ENCODE measurements around the gene DICER1. TPM values are rescaled to one million over a fixed set of nuclear protein-coding genes. Genes with fewer than 3 reads are reported as not detected.
A peak's percentile ranks its signal among the peaks of the same experiment; 100 is the strongest.

DICER1 gene
- total RNA-seq, 2 donors from 2014 or later: 49.3 to 53.7 TPM

DNA sequence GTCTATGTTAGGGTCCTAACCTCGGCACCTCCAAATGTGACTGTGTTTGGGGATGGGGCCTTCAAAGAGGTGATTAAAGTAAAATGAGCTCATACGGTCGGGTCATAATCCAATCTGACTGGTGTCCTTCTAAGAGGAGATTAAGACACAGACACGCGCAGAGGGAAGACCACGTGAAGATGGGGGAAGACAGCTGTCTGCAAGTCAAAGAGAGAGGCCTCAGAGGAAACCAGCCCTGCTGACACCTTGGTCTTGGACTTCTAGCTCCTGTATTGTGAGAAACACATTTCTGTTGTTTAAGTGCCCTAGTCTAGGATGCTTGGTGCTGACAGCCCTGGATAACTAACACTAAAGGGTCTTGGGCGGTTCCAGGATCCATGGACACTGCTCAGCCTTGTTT lies 109.6 kb downstream of the DICER1 start:
- TF ChIP-seq CTCF (IDR thresholded peaks at IDR 0.05): no peak
- Histone ChIP-seq H3K9ac (ENCODE audit: low read depth in 2 of 2, low read length in 2 of 2) (no peak overlapping the region), H3K9me3 (no peaks in the 10 kb centered on the region), H3K4me1 (no peaks in the 10 kb centered on the region), H3K27me3 (no peaks in the 10 kb centered on the region), H3K36me3 (no peaks in the 10 kb centered on the region), H3K4me3 (no peak overlapping the region), H3K27ac (peak overlapping the region; percentile 17)
- no peak for DNase-seq
- intact Hi-C loops (cut with DNase I): no loop called here

- Histone ChIP-seq H3K9ac (ENCODE audit: low read depth in 2 of 2, low read length in 2 of 2) (no peak overlapping the region), H3K27ac (peak overlapping the region; percentile 27), H3K36me3 (no peaks in the 10 kb centered on the region), H3K27me3 (no peaks in the 10 kb centered on the region), H3K9me3 (no peaks in the 10 kb centered on the region), H3K4me3 (no peak overlapping the region), H3K4me1 (no peaks in the 10 kb centered on the region)
- TF ChIP-seq CTCF (IDR thresholded peaks at IDR 0.05): no peak
- DNase-seq: peak; percentile 36
- intact Hi-C loops (cut with DNase I): no loop called here
Measured at GRCh38 chr14:95046711-95047681, 110.3 kb downstream of the DICER1 start.

DNA sequence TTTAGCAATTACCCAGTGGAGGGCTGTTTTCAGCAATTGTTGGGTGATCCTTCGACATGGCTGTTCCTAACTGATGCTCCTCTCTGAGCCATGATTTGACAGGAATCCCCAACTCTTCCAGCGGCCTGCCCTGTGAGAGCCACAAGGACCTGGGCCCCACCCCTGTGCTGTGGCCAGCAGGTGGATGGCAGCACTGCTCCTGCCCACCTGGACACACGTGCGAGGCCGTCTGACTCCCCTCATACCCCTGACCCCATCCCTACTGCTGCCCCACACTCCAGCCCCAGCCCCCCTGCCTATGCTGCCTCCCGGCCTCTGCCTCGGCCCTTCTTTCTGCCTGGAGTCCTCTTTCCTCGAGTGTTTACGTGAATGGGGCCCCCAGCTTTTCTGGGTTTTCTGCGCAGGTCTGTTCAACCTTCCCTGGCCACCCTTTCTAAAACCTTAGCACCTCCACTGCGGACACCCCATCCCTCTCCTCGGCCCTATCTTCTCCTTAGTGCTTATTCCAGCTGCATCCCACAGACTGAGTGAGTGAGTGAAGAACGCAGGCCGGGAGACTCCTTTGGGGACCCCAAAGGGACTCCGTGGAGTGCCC lies 111.4 kb downstream of the DICER1 start:
- no peaks in the 10 kb centered on the region for H3K4me1 ChIP-seq
- H3K36me3 ChIP-seq: no peaks in the 10 kb centered on the region
- no peak overlapping the region for H3K4me3 ChIP-seq
- intact Hi-C loops (cut with DNase I): no loop called here
- no peak for TF ChIP-seq CTCF (IDR thresholded peaks at IDR 0.05)
- no peak overlapping the region for H3K9ac ChIP-seq (ENCODE audit: low read depth in 2 of 2, low read length in 2 of 2)
- no peak for DNase-seq
- no peaks in the 10 kb centered on the region for H3K27me3 ChIP-seq
- H3K27ac ChIP-seq: peak overlapping the region; percentile 27
- H3K9me3 ChIP-seq: no peaks in the 10 kb centered on the region

GRCh38 chr14:95045106-95045701 lies 112.1 kb downstream of the DICER1 start:
- Histone ChIP-seq H3K36me3 (no peaks in the 10 kb centered on the region), H3K9ac (ENCODE audit: low read depth in 2 of 2, low read length in 2 of 2) (no peak overlapping the region), H3K27ac (no peak overlapping the region), H3K4me1 (no peaks in the 10 kb centered on the region), H3K27me3 (no peaks in the 10 kb centered on the region), H3K4me3 (no peak overlapping the region), H3K9me3 (no peaks in the 10 kb centered on the region)
- no peak for TF ChIP-seq CTCF (IDR thresholded peaks at IDR 0.05)
- intact Hi-C loops (cut with DNase I): no loop called here
- no peak for DNase-seq

- H3K4me3 ChIP-seq: no peak overlapping the region
- no peaks in the 10 kb centered on the region for H3K9me3 ChIP-seq
- H3K36me3 ChIP-seq: no peaks in the 10 kb centered on the region
- DNase-seq: no peak
- H3K9ac ChIP-seq (ENCODE audit: low read depth in 2 of 2, low read length in 2 of 2): peak overlapping the region in 1 of 2 donors; percentile 15
- intact Hi-C loops (cut with DNase I): no loop called here
- H3K27me3 ChIP-seq: no peaks in the 10 kb centered on the region
- no peak for TF ChIP-seq CTCF (IDR thresholded peaks at IDR 0.05)
- no peaks in the 10 kb centered on the region for H3K4me1 ChIP-seq
- no peak overlapping the region for H3K27ac ChIP-seq
Measured at GRCh38 chr14:95044463-95045105, 112.7 kb downstream of the DICER1 start.

Measured in colonic mucosa (tissue), 4 donors.